Measurements from ENCODE around the gene CBLC. TPM values are rescaled to one million over a fixed set of nuclear protein-coding genes. Genes with fewer than 3 reads are reported as not detected.
"Not testable (repeated sequence)": the region's sequence is repeated elsewhere in the genome, so short reads cannot be mapped to it uniquely, and the experiment has no call there.

CBLC gene
- total RNA-seq, 3 donors from 2014 or later (not counting 1 experiment from before 2014, with no cell fraction given): not detected

GRCh38 chr19:44822670-44823372 lies 45.1 kb downstream of the CBLC start:
- no peak for TF ChIP-seq CTCF (IDR thresholded peaks at IDR 0.05)
- no peak for DNase-seq
- no peaks in the 10 kb centered on the region for H3K9me3 Mint-ChIP-seq
- no peak overlapping the region for H3K4me3 Mint-ChIP-seq
- Histone ChIP-seq H3K36me3 (ENCODE audit: control insufficient read depth, insufficient read depth, low read length) (no peaks in the 10 kb centered on the region), H3K27ac (ENCODE audit: low read length) (no peak overlapping the region), H3K9me3 (ENCODE audit: control insufficient read depth, insufficient read depth, low read length) (no peaks in the 10 kb centered on the region), H3K27me3 (ENCODE audit: control insufficient read depth, insufficient read depth, low read length) (no peaks in the 10 kb centered on the region), H3K4me3 (ENCODE audit: low read length) (no peak overlapping the region), H3K4me1 (ENCODE audit: control insufficient read depth, insufficient read depth, low read length) (no peaks in the 10 kb centered on the region)
- 73% methylated on average over 10 of the region's 10 CpGs for WGBS (ENCODE audit: insufficient coverage)
- H3K36me3 Mint-ChIP-seq: no peaks in the 10 kb centered on the region
- intact Hi-C loops (cut with micrococcal nuclease): no loop called here
- ATAC-seq: no peak
- no peak overlapping the region for H3K27ac Mint-ChIP-seq
- peaks cover 0 to 13% of the 10 kb centered on the region in 2 donors for H3K27me3 Mint-ChIP-seq (ENCODE audit: low read depth in 2 of 2)
- H3K4me1 Mint-ChIP-seq: no peaks in the 10 kb centered on the region

- H3K36me3 ChIP-seq (ENCODE audit: control insufficient read depth, insufficient read depth, low read length): no peaks in the 10 kb centered on the region
- Mint-ChIP-seq H3K9me3 (no peaks in the 10 kb centered on the region), H3K4me3 (no peak overlapping the region), H3K27ac (no peak overlapping the region), H3K27me3 (ENCODE audit: low read depth in 2 of 2) (peaks cover 0 to 13% of the 10 kb centered on the region in 2 donors), H3K36me3 (no peaks in the 10 kb centered on the region), H3K4me1 (no peaks in the 10 kb centered on the region)
- no peak overlapping the region for H3K4me3 ChIP-seq (ENCODE audit: low read length)
- H3K4me1 ChIP-seq (ENCODE audit: control insufficient read depth, insufficient read depth, low read length): no peaks in the 10 kb centered on the region
- no peaks in the 10 kb centered on the region for H3K27me3 ChIP-seq (ENCODE audit: control insufficient read depth, insufficient read depth, low read length)
- WGBS (ENCODE audit: insufficient coverage): 71% methylated on average over 1 of the region's 4 CpGs
- H3K27ac ChIP-seq (ENCODE audit: low read length): no peak overlapping the region
- DNase-seq: no peak
- H3K9me3 ChIP-seq (ENCODE audit: control insufficient read depth, insufficient read depth, low read length): no peaks in the 10 kb centered on the region
- intact Hi-C loops (cut with micrococcal nuclease): no loop called here
- no peak for TF ChIP-seq CTCF (IDR thresholded peaks at IDR 0.05)
- no peak for ATAC-seq
These were observed 45.6 kb downstream of the CBLC start for GRCh38 chr19:44823373-44823698.

- H3K9me3 ChIP-seq (ENCODE audit: control insufficient read depth, insufficient read depth, low read length): no peaks in the 10 kb centered on the region
- Mint-ChIP-seq H3K4me1 (no peaks in the 10 kb centered on the region), H3K4me3 (no peak overlapping the region), H3K27ac (no peak overlapping the region), H3K9me3 (no peaks in the 10 kb centered on the region), H3K36me3 (no peaks in the 10 kb centered on the region), H3K27me3 (ENCODE audit: low read depth in 2 of 2) (peaks cover 0 to 15% of the 10 kb centered on the region in 2 donors)
- intact Hi-C loops (cut with micrococcal nuclease): no loop called here
- no peak for ATAC-seq
- TF ChIP-seq CTCF (IDR thresholded peaks at IDR 0.05): no peak
- no peak overlapping the region for H3K27ac ChIP-seq (ENCODE audit: low read length)
- no peaks in the 10 kb centered on the region for H3K27me3 ChIP-seq (ENCODE audit: control insufficient read depth, insufficient read depth, low read length)
- H3K4me1 ChIP-seq (ENCODE audit: control insufficient read depth, insufficient read depth, low read length): no peaks in the 10 kb centered on the region
- WGBS (ENCODE audit: insufficient coverage): 90% methylated on average over 4 of the region's 4 CpGs
- H3K4me3 ChIP-seq (ENCODE audit: low read length): no peak overlapping the region
- no peak for DNase-seq
- no peaks in the 10 kb centered on the region for H3K36me3 ChIP-seq (ENCODE audit: control insufficient read depth, insufficient read depth, low read length)
These were observed 47.1 kb downstream of the CBLC start for GRCh38 chr19:44824761-44825160.

GRCh38 chr19:44832875-44833274 lies 55.2 kb downstream of the CBLC start:
- WGBS (ENCODE audit: insufficient coverage): 100% methylated on average over 5 of the region's 6 CpGs
- H3K27me3 Mint-ChIP-seq (ENCODE audit: low read depth in 2 of 2); H3K4me1 ChIP-seq (ENCODE audit: control insufficient read depth, insufficient read depth, low read length); H3K36me3 ChIP-seq (ENCODE audit: control insufficient read depth, insufficient read depth, low read length); ATAC-seq; H3K9me3 Mint-ChIP-seq; H3K9me3 ChIP-seq (ENCODE audit: control insufficient read depth, insufficient read depth, low read length); H3K4me3 Mint-ChIP-seq; H3K27ac ChIP-seq (ENCODE audit: low read length); H3K4me3 ChIP-seq (ENCODE audit: low read length); DNase-seq; H3K4me1 Mint-ChIP-seq; intact Hi-C loops (cut with micrococcal nuclease); H3K36me3 Mint-ChIP-seq; H3K27ac Mint-ChIP-seq; H3K27me3 ChIP-seq (ENCODE audit: control insufficient read depth, insufficient read depth, low read length): not testable (repeated sequence)

GRCh38 chr19:44834399-44834798 lies 56.7 kb downstream of the CBLC start:
- WGBS (ENCODE audit: insufficient coverage): 83% methylated on average over 8 of the region's 8 CpGs
- H3K4me1 Mint-ChIP-seq; H3K27me3 ChIP-seq (ENCODE audit: control insufficient read depth, insufficient read depth, low read length); H3K9me3 Mint-ChIP-seq; H3K36me3 Mint-ChIP-seq; H3K4me3 Mint-ChIP-seq; H3K4me1 ChIP-seq (ENCODE audit: control insufficient read depth, insufficient read depth, low read length); DNase-seq; H3K9me3 ChIP-seq (ENCODE audit: control insufficient read depth, insufficient read depth, low read length); H3K27ac Mint-ChIP-seq; H3K27ac ChIP-seq (ENCODE audit: low read length); intact Hi-C loops (cut with micrococcal nuclease); H3K4me3 ChIP-seq (ENCODE audit: low read length); H3K27me3 Mint-ChIP-seq (ENCODE audit: low read depth in 2 of 2); ATAC-seq; H3K36me3 ChIP-seq (ENCODE audit: control insufficient read depth, insufficient read depth, low read length): not testable (repeated sequence)

Measured in natural killer cell (primary cell).